DOHH2 (cell line): ENCODE results near the gene GNG12.

Experiments
- H3F3A ChIP-seq: fragments of 200-600 bp; sonication (generic), shearing (Covaris generic); 2 replicates; pipeline ENCODE4 v1.6.0; 2016; ENCODE audit warnings: antibody characterized with exemption, mild to moderate bottlenecking; ENCODE audit not compliant: control insufficient read depth, insufficient read depth
- H3K27ac ChIP-seq: fragments of 200-600 bp; sonication (generic); 2 replicates; pipeline ENCODE4 v1.5.1; 2014; ENCODE audit warnings: low read depth, mild to moderate bottlenecking, low read length, moderate library complexity
- H3K27me3 ChIP-seq: fragments of 200-600 bp; sonication (generic); 2 replicates; pipeline ENCODE4 v1.6.1; 2014; ENCODE audit warnings: mild to moderate bottlenecking, low read length, mixed read lengths; ENCODE audit not compliant: control insufficient read depth
- H3K36me3 ChIP-seq: fragments of 200-600 bp; sonication (generic); 2 replicates; pipeline ENCODE4 v1.6.1; 2014; ENCODE audit warnings: mild to moderate bottlenecking, low read length, moderate library complexity, mixed read lengths; ENCODE audit not compliant: control insufficient read depth
- H3K4me1 ChIP-seq: fragments of 200-600 bp; sonication (generic); 2 replicates; pipeline ENCODE4 v1.6.1; 2014; ENCODE audit warnings: mild to moderate bottlenecking, low read length, mixed read lengths; ENCODE audit not compliant: control insufficient read depth
- H3K4me2 ChIP-seq: fragments of 200-600 bp; sonication (generic); 2 replicates; pipeline ENCODE4 v1.6.0; 2014; ENCODE audit warnings: mild to moderate bottlenecking, low read length, moderate library complexity
- H3K4me3 ChIP-seq: fragments of 200-600 bp; sonication (generic); 2 replicates; pipeline ENCODE4 v1.5.1; 2014; ENCODE audit warnings: mild to moderate bottlenecking, low read length, mixed read lengths
- H3K79me2 ChIP-seq: fragments of 200-600 bp; sonication (generic); 2 replicates; pipeline ENCODE4 v1.6.1; 2014; ENCODE audit warnings: mild to moderate bottlenecking, low read length, mixed read lengths; ENCODE audit not compliant: control insufficient read depth
- H3K9me2 ChIP-seq: fragments of 200-600 bp; sonication (generic); replicated peaks from 2 replicates; pipeline ENCODE4 v1.6.1; 2014; ENCODE audit warnings: mild to moderate bottlenecking, low read length, mixed read lengths; ENCODE audit not compliant: control insufficient read depth
- H3K9me3 ChIP-seq: fragments of 200-600 bp; sonication (generic); 2 replicates; pipeline ENCODE4 v1.6.1; 2014; ENCODE audit warnings: antibody characterized with exemption, low read length, mixed read lengths; ENCODE audit not compliant: control insufficient read depth, insufficient read depth
- H4K20me1 ChIP-seq: fragments of 200-600 bp; sonication (generic); 2 replicates; pipeline ENCODE4 v1.6.0; 2014; ENCODE audit warnings: low read depth, mild to moderate bottlenecking, antibody characterized with exemption, low read length, moderate library complexity; ENCODE audit not compliant: control insufficient read depth, insufficient read depth
- EZH2phosphoT487 ChIP-seq: fragments of 200-600 bp; sonication (generic); IDR thresholded peaks from 2 replicates; pipeline ENCODE4 v1.6.1; 2017; ENCODE audit warnings: borderline replicate concordance, mild to moderate bottlenecking, antibody characterized with exemption, low read length, moderate library complexity, mixed read lengths
- TF ChIP-seq, protein P1 (sequence below): fragments of 200-600 bp; sonication (generic); IDR thresholded peaks from one replicate; pipeline ENCODE4 v1.5.1; 2014; ENCODE audit warnings: antibody characterized with exemption, mild to moderate bottlenecking, low read depth, low read length; ENCODE audit not compliant: poor library complexity, severe bottlenecking

Gene GNG12

DNA sequence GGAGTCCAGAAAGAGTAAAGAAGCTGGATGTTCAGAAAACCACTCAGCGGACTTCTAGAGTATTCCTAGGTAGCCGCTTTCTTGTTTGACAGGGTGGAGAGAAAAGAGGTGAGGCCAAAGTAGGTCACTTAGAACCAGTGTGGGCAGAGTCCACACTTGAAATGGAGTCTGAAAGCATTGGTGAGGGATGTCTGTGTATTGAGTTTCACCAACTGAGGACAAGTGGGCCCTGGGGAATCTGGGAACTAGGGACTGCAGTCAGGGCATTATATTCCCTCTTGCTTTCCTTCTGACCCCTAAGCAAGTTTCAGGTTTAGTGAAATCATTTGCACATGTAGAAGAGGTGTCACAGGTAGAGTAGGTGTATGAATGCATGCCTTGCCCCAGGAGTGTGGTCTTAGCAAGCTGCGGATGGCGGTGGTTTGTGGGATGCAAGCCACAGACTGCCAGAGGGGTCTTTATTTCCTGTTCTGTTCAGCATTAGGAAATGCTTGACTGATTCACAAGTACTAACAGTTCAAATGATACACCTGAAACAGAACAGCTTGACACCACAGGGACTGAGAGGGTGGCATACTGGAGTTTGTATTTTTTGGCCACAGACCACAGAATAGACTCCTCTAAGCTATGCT is 1.1 kb upstream of the GNG12 start:
- H3K27me3 ChIP-seq = peaks cover 33% of the 10 kb centered on the region
- H3K4me2 ChIP-seq = no peak overlapping the region
- H3K36me3 ChIP-seq = no peaks in the 10 kb centered on the region
- no peaks in the 10 kb centered on the region for H3K9me3 ChIP-seq
- no peaks in the 10 kb centered on the region for H3K79me2 ChIP-seq
- H3K27ac ChIP-seq = no peak overlapping the region
- H3K4me1 ChIP-seq = peaks cover 23% of the 10 kb centered on the region
- no peaks in the 10 kb centered on the region for H4K20me1 ChIP-seq
- no peaks in the 10 kb centered on the region for H3K9me2 ChIP-seq
- TF ChIP-seq EZH2phosphoT487 = no peak
- TF ChIP-seq, protein P1, sequence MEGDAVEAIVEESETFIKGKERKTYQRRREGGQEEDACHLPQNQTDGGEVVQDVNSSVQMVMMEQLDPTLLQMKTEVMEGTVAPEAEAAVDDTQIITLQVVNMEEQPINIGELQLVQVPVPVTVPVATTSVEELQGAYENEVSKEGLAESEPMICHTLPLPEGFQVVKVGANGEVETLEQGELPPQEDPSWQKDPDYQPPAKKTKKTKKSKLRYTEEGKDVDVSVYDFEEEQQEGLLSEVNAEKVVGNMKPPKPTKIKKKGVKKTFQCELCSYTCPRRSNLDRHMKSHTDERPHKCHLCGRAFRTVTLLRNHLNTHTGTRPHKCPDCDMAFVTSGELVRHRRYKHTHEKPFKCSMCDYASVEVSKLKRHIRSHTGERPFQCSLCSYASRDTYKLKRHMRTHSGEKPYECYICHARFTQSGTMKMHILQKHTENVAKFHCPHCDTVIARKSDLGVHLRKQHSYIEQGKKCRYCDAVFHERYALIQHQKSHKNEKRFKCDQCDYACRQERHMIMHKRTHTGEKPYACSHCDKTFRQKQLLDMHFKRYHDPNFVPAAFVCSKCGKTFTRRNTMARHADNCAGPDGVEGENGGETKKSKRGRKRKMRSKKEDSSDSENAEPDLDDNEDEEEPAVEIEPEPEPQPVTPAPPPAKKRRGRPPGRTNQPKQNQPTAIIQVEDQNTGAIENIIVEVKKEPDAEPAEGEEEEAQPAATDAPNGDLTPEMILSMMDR = no peak
- no peaks in the 10 kb centered on the region for H3F3A ChIP-seq
- no peak overlapping the region for H3K4me3 ChIP-seq

DNA sequence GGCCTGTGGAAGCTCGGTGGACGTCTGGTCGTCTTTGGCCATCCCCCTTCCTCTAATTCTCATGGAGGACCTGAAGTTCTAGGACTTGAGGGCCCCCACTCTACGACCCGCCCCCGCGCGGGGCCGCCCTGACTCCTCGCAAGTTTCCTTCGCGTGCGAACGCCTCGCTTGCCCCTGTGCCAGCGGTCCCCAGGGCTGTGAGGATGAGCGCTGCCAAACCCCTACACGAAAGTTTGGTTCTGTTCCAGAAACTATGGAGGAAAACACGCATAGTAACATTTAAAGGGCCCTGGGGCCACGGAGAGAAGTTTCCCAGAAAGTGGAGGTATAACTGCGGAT is 304 bp upstream of the GNG12 start:
- no peak for TF ChIP-seq EZH2phosphoT487
- TF ChIP-seq, protein P1 = no peak
- peaks cover 31% of the 10 kb centered on the region for H3K27me3 ChIP-seq
- no peaks in the 10 kb centered on the region for H3K79me2 ChIP-seq
- peak overlapping the region; percentile 67; the same call in 1 of the 2 replicates for H3K4me2 ChIP-seq
- H3K9me3 ChIP-seq = no peaks in the 10 kb centered on the region
- H3K4me1 ChIP-seq = peaks cover 23% of the 10 kb centered on the region
- H3K36me3 ChIP-seq = no peaks in the 10 kb centered on the region
- H3K9me2 ChIP-seq = no peaks in the 10 kb centered on the region
- H3K27ac ChIP-seq = no peak overlapping the region
- H4K20me1 ChIP-seq = no peaks in the 10 kb centered on the region
- no peak overlapping the region for H3K4me3 ChIP-seq
- H3F3A ChIP-seq = no peaks in the 10 kb centered on the region

DNA sequence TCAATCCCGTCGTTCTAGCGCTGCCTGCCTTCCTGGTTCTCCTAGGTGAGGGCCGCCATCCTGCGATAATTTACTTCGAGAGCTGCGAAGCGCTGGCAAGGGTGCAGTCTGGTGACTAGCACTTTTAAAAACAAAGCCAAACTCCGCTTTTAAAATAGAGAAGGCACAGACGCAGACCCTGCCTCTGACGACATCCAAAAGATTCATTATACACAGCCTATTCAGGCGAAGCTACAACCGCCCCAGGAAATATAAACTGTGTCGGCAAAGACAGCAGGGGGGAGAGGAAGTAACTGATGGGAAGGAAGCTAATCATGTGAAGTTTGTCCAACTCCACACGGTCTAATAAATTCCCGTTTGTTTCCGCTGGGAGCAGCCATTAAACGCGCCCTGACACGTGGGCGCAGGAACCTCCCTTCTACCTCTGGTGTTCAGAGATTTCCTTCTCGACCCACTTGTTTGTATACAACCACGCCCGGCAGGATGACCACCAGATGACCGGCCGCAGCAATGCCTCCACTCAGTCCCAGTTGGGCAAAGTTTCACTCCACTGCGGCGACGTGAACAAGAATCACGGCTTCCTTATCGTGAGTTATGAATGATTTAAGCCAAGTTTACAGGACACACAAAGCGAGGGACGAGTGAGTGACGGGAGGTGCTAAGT is 1.3 kb downstream of the GNG12 start:
- Histone ChIP-seq H3K36me3 (no peaks in the 10 kb centered on the region), H3K4me2 (peak overlapping the region; percentile 67), H3K9me2 (no peaks in the 10 kb centered on the region), H3K9me3 (no peaks in the 10 kb centered on the region), H3K4me1 (peaks cover 23% of the 10 kb centered on the region), H4K20me1 (no peaks in the 10 kb centered on the region), H3F3A (no peaks in the 10 kb centered on the region), H3K79me2 (no peaks in the 10 kb centered on the region), H3K27ac (no peak overlapping the region), H3K27me3 (peaks cover 28% of the 10 kb centered on the region), H3K4me3 (peak overlapping the region; percentile 64)
- TF ChIP-seq, protein P1 = no peak
- TF ChIP-seq EZH2phosphoT487 = no peak
